Measurements from ENCODE around the gene CCDC38. TPM values are rescaled to one million over a fixed set of nuclear protein-coding genes. Genes with fewer than 3 reads are reported as not detected.

Gene CCDC38
- total RNA-seq, 1 donor from 2014 or later: not detected

DNA sequence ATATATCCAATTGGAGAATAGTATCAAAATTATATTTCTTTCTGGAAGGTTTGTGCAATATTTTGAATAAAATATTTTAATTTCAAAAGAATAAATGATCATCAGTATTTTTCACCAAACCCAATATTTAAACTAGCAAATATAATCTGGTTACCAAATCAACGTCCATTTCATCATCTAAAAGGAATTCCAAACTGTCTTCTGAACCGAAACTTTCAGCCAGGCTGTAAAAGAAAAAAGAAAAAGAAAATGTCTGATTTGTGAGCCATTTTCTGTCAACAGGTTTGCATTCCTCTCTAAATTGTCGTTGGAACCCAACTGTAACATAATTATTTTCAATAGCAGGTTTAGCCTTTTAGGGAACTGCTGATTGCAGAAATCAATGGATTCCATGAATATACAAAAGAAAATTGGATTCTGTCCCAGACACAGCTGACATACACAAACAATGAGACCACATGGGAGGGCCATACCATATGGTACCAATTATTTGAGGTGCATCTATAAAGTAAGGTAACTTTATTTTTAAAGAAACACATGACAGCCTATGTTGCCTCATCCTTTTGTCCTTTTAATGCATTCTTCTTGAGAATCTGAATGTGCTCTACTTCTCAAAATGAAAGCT is 61.0 kb downstream of the CCDC38 start:
- no peaks in the 10 kb centered on the region for H3K9me3 Mint-ChIP-seq (ENCODE audit: unreplicated experiment)
- DNase-seq: no peak
- H3K4me3 Mint-ChIP-seq (ENCODE audit: unreplicated experiment): no peak overlapping the region
- TF ChIP-seq, protein P1, sequence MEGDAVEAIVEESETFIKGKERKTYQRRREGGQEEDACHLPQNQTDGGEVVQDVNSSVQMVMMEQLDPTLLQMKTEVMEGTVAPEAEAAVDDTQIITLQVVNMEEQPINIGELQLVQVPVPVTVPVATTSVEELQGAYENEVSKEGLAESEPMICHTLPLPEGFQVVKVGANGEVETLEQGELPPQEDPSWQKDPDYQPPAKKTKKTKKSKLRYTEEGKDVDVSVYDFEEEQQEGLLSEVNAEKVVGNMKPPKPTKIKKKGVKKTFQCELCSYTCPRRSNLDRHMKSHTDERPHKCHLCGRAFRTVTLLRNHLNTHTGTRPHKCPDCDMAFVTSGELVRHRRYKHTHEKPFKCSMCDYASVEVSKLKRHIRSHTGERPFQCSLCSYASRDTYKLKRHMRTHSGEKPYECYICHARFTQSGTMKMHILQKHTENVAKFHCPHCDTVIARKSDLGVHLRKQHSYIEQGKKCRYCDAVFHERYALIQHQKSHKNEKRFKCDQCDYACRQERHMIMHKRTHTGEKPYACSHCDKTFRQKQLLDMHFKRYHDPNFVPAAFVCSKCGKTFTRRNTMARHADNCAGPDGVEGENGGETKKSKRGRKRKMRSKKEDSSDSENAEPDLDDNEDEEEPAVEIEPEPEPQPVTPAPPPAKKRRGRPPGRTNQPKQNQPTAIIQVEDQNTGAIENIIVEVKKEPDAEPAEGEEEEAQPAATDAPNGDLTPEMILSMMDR (IDR thresholded peaks at IDR 0.05; ENCODE audit: partially characterized antibody, unreplicated experiment): no peak
- H3K36me3 Mint-ChIP-seq (ENCODE audit: unreplicated experiment): peaks cover under 1% of the 10 kb centered on the region
- no peaks in the 10 kb centered on the region for H3K27me3 Mint-ChIP-seq (ENCODE audit: unreplicated experiment)
- H3K4me1 Mint-ChIP-seq (ENCODE audit: low read depth, unreplicated experiment): no peaks in the 10 kb centered on the region
- H3K27ac Mint-ChIP-seq (ENCODE audit: unreplicated experiment): no peak overlapping the region

DNA sequence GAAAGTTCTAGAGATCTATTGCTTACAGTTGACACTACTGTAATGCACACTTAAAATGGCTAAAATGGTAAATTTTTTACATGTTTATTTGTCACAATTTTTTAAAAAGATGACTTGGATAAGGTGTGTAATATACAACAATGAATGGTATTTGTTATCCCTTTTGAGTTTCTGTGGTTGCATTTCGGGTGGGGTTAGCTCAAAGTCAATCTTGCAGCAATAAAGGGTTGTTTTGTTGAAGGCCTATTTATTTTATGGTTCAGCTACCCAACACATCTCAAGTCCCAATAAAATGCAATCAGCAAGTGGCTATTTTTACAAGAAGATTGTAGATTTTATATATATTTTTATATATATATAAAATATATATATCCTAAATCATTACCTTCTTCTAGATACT is 61.5 kb downstream of the CCDC38 start:
- H3K36me3 Mint-ChIP-seq (ENCODE audit: unreplicated experiment): peaks cover 6% of the 10 kb centered on the region

DNA sequence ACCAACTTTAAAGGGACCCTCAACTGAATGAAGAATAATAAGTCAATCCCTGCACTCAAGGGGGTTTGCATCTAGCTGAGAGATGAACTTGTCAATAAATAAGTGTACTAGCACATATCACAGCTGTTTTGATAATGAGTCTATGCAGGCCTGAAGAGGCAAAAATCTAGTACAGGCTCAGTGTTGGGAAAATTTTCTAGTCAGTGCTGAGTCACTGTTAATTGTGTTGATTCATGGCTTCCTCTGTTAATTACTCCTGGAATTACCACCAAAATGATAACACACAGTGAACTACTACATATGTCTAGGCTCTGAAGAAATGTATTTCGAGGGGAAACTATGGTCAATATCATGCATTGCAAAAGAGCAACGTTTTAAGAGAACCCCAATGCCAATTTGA is 64.8 kb downstream of the CCDC38 start:
- Mint-ChIP-seq H3K36me3 (ENCODE audit: unreplicated experiment) (peaks cover 17% of the 10 kb centered on the region), H3K4me3 (ENCODE audit: unreplicated experiment) (no peak overlapping the region), H3K4me1 (ENCODE audit: low read depth, unreplicated experiment) (no peaks in the 10 kb centered on the region), H3K27ac (ENCODE audit: unreplicated experiment) (no peak overlapping the region), H3K9me3 (ENCODE audit: unreplicated experiment) (no peaks in the 10 kb centered on the region), H3K27me3 (ENCODE audit: unreplicated experiment) (no peaks in the 10 kb centered on the region)
- TF ChIP-seq, protein P1 (IDR thresholded peaks at IDR 0.05; ENCODE audit: partially characterized antibody, unreplicated experiment): no peak
- DNase-seq: no peak

More for the DNA sequence above, 61.5 kb downstream of the CCDC38 start:
- no peak for DNase-seq
- no peaks in the 10 kb centered on the region for H3K9me3 Mint-ChIP-seq (ENCODE audit: unreplicated experiment)
- no peaks in the 10 kb centered on the region for H3K4me1 Mint-ChIP-seq (ENCODE audit: low read depth, unreplicated experiment)
- H3K27me3 Mint-ChIP-seq (ENCODE audit: unreplicated experiment): no peaks in the 10 kb centered on the region
- no peak overlapping the region for H3K27ac Mint-ChIP-seq (ENCODE audit: unreplicated experiment)
- TF ChIP-seq, protein P1 (IDR thresholded peaks at IDR 0.05; ENCODE audit: partially characterized antibody, unreplicated experiment): no peak
- H3K4me3 Mint-ChIP-seq (ENCODE audit: unreplicated experiment): no peak overlapping the region

DNA sequence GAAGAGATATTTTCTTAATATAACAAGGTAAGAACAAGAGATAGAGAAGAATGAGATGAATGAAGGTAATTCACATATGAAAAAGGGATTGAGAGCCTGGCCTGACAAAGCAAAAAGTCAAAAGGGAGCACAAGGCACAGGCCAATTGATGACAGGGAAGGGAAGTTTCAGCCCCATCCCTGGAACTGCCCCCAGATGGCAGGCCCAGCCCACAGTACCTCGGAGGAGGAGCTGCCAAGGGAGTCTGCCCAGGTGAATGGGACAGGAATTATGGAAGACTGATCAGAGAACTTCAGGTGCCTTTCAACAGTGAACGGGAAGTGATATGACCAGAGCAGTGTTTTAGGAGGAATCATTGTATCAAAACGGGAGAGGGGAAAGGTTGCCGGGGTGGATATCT is 68.0 kb downstream of the CCDC38 start:
- peaks cover 17% of the 10 kb centered on the region for H3K36me3 Mint-ChIP-seq (ENCODE audit: unreplicated experiment)
- no peaks in the 10 kb centered on the region for H3K4me1 Mint-ChIP-seq (ENCODE audit: low read depth, unreplicated experiment)
- H3K9me3 Mint-ChIP-seq (ENCODE audit: unreplicated experiment): no peaks in the 10 kb centered on the region
- TF ChIP-seq, protein P1 (IDR thresholded peaks at IDR 0.05; ENCODE audit: partially characterized antibody, unreplicated experiment): no peak
- H3K27me3 Mint-ChIP-seq (ENCODE audit: unreplicated experiment): no peaks in the 10 kb centered on the region
- no peak for DNase-seq
- no peak overlapping the region for H3K4me3 Mint-ChIP-seq (ENCODE audit: unreplicated experiment)
- no peak overlapping the region for H3K27ac Mint-ChIP-seq (ENCODE audit: unreplicated experiment)

DNA sequence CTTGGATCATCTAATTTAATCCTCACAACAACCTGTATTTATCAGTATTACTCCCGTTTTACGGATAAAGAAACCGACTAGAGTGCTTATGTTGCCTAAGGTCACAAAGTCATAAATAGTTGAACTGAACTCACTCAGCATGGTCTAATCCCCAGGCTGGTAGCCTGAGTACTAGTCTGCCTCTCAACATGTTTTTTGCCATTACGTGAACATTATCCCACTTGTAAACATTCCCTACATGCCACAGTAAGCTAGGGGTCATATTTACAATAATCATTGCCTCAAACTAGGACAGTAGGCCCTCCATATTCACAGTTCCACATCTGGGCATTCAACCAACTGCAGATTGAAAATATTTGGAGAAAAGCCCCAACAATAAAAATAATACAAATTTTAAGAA is 71.5 kb downstream of the CCDC38 start:
- no peaks in the 10 kb centered on the region for H3K9me3 Mint-ChIP-seq (ENCODE audit: unreplicated experiment)
- H3K4me1 Mint-ChIP-seq (ENCODE audit: low read depth, unreplicated experiment): no peaks in the 10 kb centered on the region
- TF ChIP-seq, protein P1 (IDR thresholded peaks at IDR 0.05; ENCODE audit: partially characterized antibody, unreplicated experiment): no peak
- H3K27me3 Mint-ChIP-seq (ENCODE audit: unreplicated experiment): no peaks in the 10 kb centered on the region
- H3K4me3 Mint-ChIP-seq (ENCODE audit: unreplicated experiment): no peak overlapping the region
- DNase-seq: no peak
- peaks cover 11% of the 10 kb centered on the region for H3K36me3 Mint-ChIP-seq (ENCODE audit: unreplicated experiment)
- no peak overlapping the region for H3K27ac Mint-ChIP-seq (ENCODE audit: unreplicated experiment)

Measured in glutamatergic neuron (in vitro differentiated cells).